ENCODE measurements around the gene OR10H4. TPM values are rescaled to one million over a fixed set of nuclear protein-coding genes. Genes with fewer than 3 reads are reported as not detected.
"Not testable (repeated sequence)": the region's sequence is repeated elsewhere in the genome, so short reads cannot be mapped to it uniquely, and the experiment has no call there.

Gene OR10H4, protein sequence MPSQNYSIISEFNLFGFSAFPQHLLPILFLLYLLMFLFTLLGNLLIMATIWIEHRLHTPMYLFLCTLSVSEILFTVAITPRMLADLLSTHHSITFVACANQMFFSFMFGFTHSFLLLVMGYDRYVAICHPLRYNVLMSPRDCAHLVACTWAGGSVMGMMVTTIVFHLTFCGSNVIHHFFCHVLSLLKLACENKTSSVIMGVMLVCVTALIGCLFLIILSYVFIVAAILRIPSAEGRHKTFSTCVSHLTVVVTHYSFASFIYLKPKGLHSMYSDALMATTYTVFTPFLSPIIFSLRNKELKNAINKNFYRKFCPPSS
- not detected for total RNA-seq
- long read RNA-seq, donor 1, result 0 reads
- long read RNA-seq, donor 2, result 0 reads

GRCh38 chr19:15948223-15949058, at the start of gene OR10H4:
Gene OR10H4 (plus strand): TSS chr19:15949008. CDS start chr19:15949008, 0 bp downstream.
- intact Hi-C loops (cut with DNase I), result no loop called here
- no peak for DNase-seq (ENCODE audit: low spot score)

GRCh38 chr19:15899561-15899960, 49.2 kb upstream of the OR10H4 start:
- DNase-seq (ENCODE audit: low spot score), result not testable (repeated sequence)

GRCh38 chr19:15900032-15900431, 48.8 kb upstream of the OR10H4 start:
- DNase-seq (ENCODE audit: low spot score); intact Hi-C loops (cut with DNase I): not testable (repeated sequence)

More at GRCh38 chr19:15899561-15899960, 49.2 kb upstream of the OR10H4 start:
- intact Hi-C loops (cut with DNase I), result not testable (repeated sequence)

DNA sequence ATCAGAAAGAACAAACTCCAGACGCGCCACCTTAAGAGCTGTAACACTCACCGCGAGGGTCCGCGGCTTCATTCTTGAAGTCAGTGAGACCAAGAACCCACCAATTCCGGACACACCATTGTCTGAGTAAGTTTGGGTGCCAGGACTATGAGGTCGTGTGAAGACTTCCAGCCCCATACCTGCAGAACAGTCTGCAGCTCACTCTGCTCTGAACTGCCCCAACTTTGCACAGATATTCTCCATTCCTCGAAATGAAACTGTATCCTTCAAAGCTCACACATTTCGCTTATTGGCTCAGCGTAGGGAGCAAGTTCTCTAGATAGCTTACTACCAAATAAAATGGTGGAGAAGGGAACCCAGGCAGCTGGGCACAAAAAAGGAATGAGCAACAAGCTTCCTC, 48.3 kb upstream of the OR10H4 start:
- no peak for DNase-seq (ENCODE audit: low spot score)
- intact Hi-C loops (cut with DNase I), result no loop called here

DNA sequence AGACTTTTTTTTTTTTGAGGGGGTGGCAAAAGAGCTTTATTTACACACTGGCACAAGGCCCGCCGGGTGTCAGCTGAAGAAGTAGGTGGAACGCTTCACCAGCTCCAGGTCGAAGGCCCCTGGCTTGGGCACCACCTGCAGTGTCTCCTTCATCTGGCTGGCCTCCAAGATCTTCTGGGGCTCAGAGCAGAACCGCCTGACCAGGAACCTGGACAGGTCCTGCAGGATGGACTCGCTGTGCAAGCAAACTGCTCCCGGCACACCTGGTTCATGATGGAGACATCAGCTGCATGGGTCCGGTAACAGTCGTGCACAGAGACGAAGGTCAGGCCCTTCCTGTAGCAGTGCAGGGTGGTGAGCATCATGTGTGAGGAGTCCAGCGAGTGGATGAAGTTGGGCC, 46.6 kb upstream of the OR10H4 start:
- intact Hi-C loops (cut with DNase I), result no loop called here
- DNase-seq (ENCODE audit: low spot score), result no peak

DNA sequence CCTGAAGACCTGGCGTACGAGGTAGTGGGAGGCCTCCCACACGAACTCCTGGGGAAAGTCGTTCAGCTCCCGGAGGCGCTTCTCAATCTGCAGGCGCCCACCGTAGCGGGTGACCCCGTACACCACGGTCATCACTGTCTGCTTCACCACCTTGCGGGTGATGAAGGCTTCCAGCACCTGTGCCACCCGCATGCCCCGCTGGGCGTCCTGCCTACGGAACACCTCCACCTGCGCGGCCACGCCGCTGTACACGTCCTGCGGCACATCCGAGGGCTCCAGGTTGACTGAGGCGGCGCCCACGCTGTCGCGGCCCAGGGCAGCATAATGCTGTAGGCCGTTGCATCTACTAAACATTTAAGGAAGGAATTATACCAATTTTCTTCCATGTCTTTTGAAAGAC, 45.9 kb upstream of the OR10H4 start:
- intact Hi-C loops (cut with DNase I), result not testable (repeated sequence)

GRCh38 chr19:15905026-15905425, 43.8 kb upstream of the OR10H4 start:
- DNase-seq (ENCODE audit: low spot score), result no peak
- intact Hi-C loops (cut with DNase I), result no loop called here

More for the DNA sequence above, 45.9 kb upstream of the OR10H4 start:
- not testable (repeated sequence) for DNase-seq (ENCODE audit: low spot score)

- DNase-seq (ENCODE audit: low spot score), result no peak
- intact Hi-C loops (cut with DNase I), result no loop called here
Measured at GRCh38 chr19:15911599-15912235, 37.1 kb upstream of the OR10H4 start.

GRCh38 chr19:15913384-15913783, 35.4 kb upstream of the OR10H4 start:
- intact Hi-C loops (cut with DNase I), result no loop called here
- no peak for DNase-seq (ENCODE audit: low spot score)

- no peak for DNase-seq (ENCODE audit: low spot score)
- intact Hi-C loops (cut with DNase I), result no loop called here
Measured at GRCh38 chr19:15913830-15914229, 35.0 kb upstream of the OR10H4 start.

DNA sequence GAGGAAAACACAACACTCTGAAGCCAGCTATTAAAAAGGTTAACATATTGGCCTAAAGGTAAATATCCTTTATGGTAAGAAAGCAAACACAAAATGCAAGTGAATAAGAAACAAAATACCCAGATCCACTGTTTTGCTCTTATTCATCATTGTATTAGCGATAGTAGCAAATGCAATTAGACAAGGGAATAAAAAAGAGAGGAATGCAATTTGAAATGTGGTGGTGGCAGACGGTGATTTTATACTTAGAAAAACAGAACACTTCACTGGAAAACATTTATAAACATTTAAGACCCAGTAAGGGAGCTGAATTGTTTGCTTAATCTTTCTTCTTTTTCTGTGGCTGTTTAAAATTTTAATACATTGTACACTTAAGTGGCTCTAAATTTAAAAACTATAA, 33.7 kb upstream of the OR10H4 start:
- intact Hi-C loops (cut with DNase I), result no loop called here
- no peak for DNase-seq (ENCODE audit: low spot score)

DNA sequence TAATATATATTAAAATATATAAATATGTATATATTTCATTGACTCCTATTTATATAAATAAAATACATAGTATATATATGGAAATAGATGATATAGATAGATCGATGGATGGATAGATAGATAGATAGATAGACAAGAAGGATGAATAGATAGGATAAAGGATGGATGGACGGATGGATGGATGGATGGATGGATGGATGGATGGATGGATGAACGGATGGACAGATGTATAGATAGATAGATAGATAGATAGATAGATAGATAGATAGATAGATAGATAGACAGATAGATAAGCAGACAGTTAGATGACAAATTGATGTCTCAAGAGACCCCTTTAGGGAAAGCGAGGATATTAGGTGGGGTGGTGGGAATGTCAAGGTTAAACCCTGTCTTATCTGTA, 29.6 kb upstream of the OR10H4 start:
- no peak for DNase-seq (ENCODE audit: low spot score)
- intact Hi-C loops (cut with DNase I), result no loop called here

DNA sequence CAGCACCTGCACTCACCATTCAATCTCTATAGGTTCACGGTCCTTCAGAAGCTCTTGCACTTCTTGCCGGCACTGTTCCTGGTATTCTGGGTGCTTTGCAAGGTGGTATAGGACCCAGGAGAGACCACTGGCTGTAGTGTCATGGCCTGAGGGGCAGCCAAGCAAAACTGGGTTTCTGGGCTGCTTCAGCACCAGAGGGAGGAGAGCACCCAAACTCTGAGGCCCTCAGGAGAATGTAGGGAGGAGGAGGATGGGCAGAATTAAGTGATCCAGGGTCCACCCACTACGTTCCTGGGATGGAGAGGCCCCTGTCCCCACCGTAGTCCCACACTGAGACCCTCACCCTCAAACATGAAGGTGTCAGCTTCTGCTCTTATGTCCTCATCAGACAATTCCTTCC, 26.8 kb upstream of the OR10H4 start:
- intact Hi-C loops (cut with DNase I), result no loop called here
- DNase-seq (ENCODE audit: low spot score), result no peak

DNA sequence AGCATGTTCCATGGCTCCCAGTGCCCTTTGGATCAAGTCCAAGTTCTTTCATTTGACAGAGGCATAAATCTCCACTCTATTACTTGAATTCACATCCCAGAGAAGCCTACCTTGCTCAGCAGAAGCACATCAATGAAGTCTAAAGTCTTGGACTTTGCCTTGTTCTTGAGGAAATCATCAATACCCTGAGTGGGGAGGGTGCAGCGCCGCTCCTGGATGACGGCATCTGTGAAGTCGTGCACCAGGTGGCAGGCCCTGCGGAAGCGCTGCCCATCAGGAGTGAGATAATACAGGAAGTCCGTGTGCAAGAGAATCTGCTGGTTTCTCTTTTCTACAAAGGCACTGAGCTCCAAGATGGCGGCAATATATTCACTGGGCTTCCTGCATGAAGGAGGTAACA, 25.1 kb upstream of the OR10H4 start:
- no peak for DNase-seq (ENCODE audit: low spot score)
- intact Hi-C loops (cut with DNase I), result no loop called here

DNA sequence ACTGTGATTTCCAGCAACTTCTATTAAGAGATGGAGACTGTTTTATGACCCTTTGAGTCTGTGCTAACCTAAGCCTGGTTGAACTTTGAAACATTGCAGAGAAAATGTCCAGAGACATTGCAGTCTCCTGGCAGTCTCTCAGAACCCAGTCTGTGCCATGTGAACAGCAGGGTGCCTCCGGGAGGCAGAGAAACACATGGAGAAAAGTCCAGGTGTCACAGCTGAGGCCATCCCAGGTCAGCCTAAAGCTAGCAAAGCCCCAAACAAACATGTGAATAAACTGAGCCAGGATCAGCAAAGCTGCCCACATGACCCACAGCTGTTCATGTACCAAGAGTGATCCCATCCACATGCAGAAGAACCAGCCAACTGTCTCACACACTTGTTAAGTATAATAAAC, 22.3 kb upstream of the OR10H4 start:
- DNase-seq (ENCODE audit: low spot score), result no peak
- intact Hi-C loops (cut with DNase I), result no loop called here

DNA sequence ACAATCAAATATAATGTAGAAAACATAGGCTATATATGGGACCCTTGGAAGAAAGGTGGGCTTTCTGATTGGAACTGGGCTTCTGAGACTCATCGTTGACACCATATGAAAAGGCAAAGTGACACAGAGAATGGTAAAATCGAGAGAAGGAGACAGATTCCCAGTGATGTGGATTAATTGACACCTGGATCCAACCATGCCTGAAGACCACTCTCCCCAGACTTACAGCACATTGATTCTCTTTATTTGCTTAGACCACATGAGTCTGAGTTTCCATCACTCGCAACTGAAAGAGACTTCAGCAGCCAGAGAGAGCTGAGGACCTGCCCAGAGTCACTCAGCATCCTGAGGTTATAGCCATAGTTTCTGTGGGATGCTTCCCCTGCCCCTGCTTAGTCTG, 20.5 kb upstream of the OR10H4 start:
- intact Hi-C loops (cut with DNase I), result no loop called here
- DNase-seq (ENCODE audit: low spot score), result no peak

- DNase-seq (ENCODE audit: low spot score); intact Hi-C loops (cut with DNase I): not testable (repeated sequence)
Measured at GRCh38 chr19:15933761-15934331, 15.0 kb upstream of the OR10H4 start.

- no peak for DNase-seq (ENCODE audit: low spot score)
- intact Hi-C loops (cut with DNase I), result no loop called here
Measured at GRCh38 chr19:15934332-15935078, 14.3 kb upstream of the OR10H4 start, which contains the start of gene CYP4F11. Gene CYP4F11 (minus strand): TSS chr19:15934529. CDS start chr19:15934408, 121 bp downstream.

- intact Hi-C loops (cut with DNase I), result no loop called here
- DNase-seq (ENCODE audit: low spot score), result no peak
Measured at GRCh38 chr19:15935167-15935702, 13.6 kb upstream of the OR10H4 start.
